ENCODE measurements around the gene RTRAF.
A peak's percentile ranks its signal among the peaks of the same experiment; 100 is the strongest.

RTRAF gene

DNA sequence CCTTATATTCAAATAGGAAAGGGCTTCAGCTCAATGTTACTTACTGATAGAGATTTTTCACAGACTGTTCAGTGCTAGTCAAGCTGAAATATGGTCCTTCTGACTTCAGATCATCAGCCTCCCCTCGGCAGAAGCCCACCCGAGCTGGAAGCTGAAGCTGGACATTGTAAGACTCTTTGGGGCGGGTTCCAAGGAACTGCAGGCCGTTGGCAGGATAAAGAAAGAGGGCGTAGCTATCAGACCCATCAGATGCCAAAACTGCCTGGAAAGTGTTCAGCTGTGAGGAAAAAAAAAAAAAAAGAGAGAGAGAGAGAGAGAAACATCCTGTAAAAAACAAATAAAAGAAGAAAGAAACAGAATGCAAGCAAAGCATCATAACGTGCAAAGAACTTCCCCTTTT lies 70.7 kb downstream of the RTRAF start:
- no peak overlapping the region for H3K9ac ChIP-seq
- H3K36me3 ChIP-seq: peaks cover 0 to 87% (median 20%) of the 10 kb centered on the region in 11 experiments; a peak in 13 of 22 replicates
- H4K20me1 ChIP-seq: no peaks in the 10 kb centered on the region
- peaks cover 15 to 58% (median 33%) of the 10 kb centered on the region in 10 experiments for H3K4me1 ChIP-seq
- no peaks in the 10 kb centered on the region for H3K27me3 ChIP-seq
- H3K4me3 ChIP-seq: no peak overlapping the region
- H3K4me2 ChIP-seq: peak overlapping the region; percentile 3 to 46 (median 30); a peak in 14 of 22 replicates
- no peak for TF ChIP-seq Cebpa-rat (IDR thresholded peaks at IDR 0.05)
- H3K9me3 ChIP-seq (replicated peaks in 1 of 11): 0 out of 22 replicates have a peak, but pooled peaks cover 0 to 6% (median 0%) of the 10 kb centered on the region in 11 experiments
- H3K27ac ChIP-seq: peak overlapping the region in 3 of 11 experiments; percentile 13 to 36 (median 34); a peak in 1 of 22 replicates

Data from BLaER1 treated with 17β-estradiol and CSF1 and Interleukin-3, amounts not matched to agents 10 nM and 100 nM (cell line).